HFFc6 (cell line): Measurements from ENCODE around the gene SHISA5. TPM values are rescaled to one million over a fixed set of nuclear protein-coding genes. Genes with fewer than 3 reads are reported as not detected.

Source experiments
- DNase-seq: peaks from one replicate; pipeline ENCODE4 v3.0.0-alpha.2; 2018
- H3K27ac Mint-ChIP-seq: 2 replicates; pipeline ENCODE4 v1.8.0; 2020; ENCODE audit warnings: mild to moderate bottlenecking, mixed read lengths
- H3K27me3 Mint-ChIP-seq: 2 replicates; pipeline ENCODE4 v1.8.0; 2021; ENCODE audit warnings: mild to moderate bottlenecking, moderate library complexity, mixed read lengths; ENCODE audit not compliant: insufficient read depth
- H3K36me3 Mint-ChIP-seq: 2 replicates; pipeline ENCODE4 v1.8.0; 2021; ENCODE audit warnings: low read depth, mixed read lengths
- H3K4me1 Mint-ChIP-seq: 2 replicates; pipeline ENCODE4 v1.8.0; 2020; ENCODE audit warnings: low read depth, mixed read lengths
- H3K4me3 Mint-ChIP-seq: 2 replicates; pipeline ENCODE4 v1.8.0; 2020; ENCODE audit warnings: mild to moderate bottlenecking, moderate library complexity, mixed read lengths
- H3K9me3 Mint-ChIP-seq: 2 replicates; pipeline ENCODE4 v1.8.0; 2020; ENCODE audit warnings: mild to moderate bottlenecking, mixed read lengths
- CTCF ChIP-seq: fragments of 200-600 bp; sonication (generic); IDR thresholded peaks from 2 replicates; pipeline ENCODE4 v1.5.0; 2021; ENCODE audit warnings: antibody characterized with exemption, mild to moderate bottlenecking
- total RNA-seq, 6 experiments: library from RNA; stranded (reverse); fragmentation: NEBNext Ultra II Directional; extraction: Animal tissue kit (Norgen Biotek cat#: 25700); gene quantifications; 2 replicates in 1 of 6; 3 replicates in 5 of 6; pipeline ENCODE4 v1.2.3, GENCODE V29; 2021

Gene SHISA5
- total RNA-seq, 6 experiments from 2014 or later: 266 to 286 (median 277) TPM

- Mint-ChIP-seq H3K36me3 (peaks cover 6% of the 10 kb centered on the region), H3K9me3 (no peaks in the 10 kb centered on the region), H3K27ac (no peak overlapping the region; the same call in 1 of the 2 replicates), H3K4me1 (peaks cover 59% of the 10 kb centered on the region), H3K4me3 (no peak overlapping the region), H3K27me3 (no peaks in the 10 kb centered on the region)
- no peak for TF ChIP-seq CTCF
- DNase-seq: no peak
Observed at GRCh38 chr3:48430708-48431101, 73.3 kb downstream of the SHISA5 start.

DNA sequence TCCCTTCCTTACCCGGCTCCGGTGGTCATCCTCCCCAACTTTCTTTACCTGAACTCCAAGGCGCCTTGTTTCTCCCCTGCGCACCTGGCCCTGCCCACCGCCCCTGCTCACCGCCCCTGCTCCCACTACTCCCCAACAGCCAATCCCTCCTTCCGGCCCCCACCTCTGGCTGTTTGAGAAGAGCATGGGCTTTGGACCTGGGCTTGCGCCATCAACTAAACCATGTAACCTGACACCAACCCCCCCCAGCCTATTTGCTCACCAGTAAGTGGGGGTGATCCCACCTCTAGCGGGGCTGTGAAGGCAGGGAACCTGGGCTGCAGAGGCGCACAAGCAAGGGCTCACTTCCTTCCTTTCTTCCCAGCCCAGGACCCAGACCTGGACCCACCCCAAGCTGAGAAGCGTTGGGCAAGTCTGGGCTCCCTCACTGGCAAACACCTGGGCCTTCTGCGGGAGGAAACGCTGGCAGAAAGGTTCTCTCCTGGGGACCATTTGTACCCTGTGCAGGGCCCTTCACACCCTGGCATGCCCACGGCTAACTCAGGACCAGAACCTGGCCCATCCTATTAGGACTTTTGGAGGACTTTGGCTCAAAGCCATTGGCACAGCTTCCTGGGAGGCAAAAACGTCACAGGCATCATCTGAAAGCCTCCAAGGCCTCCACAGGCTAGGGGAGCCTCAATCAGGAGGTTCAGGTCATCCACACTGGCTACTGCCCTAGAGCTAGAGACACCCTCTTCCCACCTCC is 73.8 kb downstream of the SHISA5 start, which contains the start of gene PLXNB1:
Gene PLXNB1, minus strand, starts transcription at position 127 of the 748 bp plus-strand sequence. CDS start 5,475 bp downstream, outside the sequence.
- peak within 1 kb of the TSS; percentile 80 for H3K4me3 Mint-ChIP-seq
- peaks cover 6% of the 10 kb centered on the region for H3K36me3 Mint-ChIP-seq
- no peak for TF ChIP-seq CTCF
- no peaks in the 10 kb centered on the region for H3K27me3 Mint-ChIP-seq
- H3K27ac Mint-ChIP-seq: peak within 1 kb of the TSS; percentile 67
- H3K4me1 Mint-ChIP-seq: peaks cover 59% of the 10 kb centered on the region
- DNase-seq: no peak
- H3K9me3 Mint-ChIP-seq: no peaks in the 10 kb centered on the region

- no peak for DNase-seq
- Mint-ChIP-seq H3K27ac (peak overlapping the region; percentile 67), H3K4me1 (peaks cover 61% of the 10 kb centered on the region), H3K36me3 (peaks cover 6% of the 10 kb centered on the region), H3K27me3 (no peaks in the 10 kb centered on the region), H3K9me3 (no peaks in the 10 kb centered on the region), H3K4me3 (peak overlapping the region; percentile 80)
- no peak for TF ChIP-seq CTCF
Observed at GRCh38 chr3:48429317-48429959, 74.5 kb downstream of the SHISA5 start.

GRCh38 chr3:48428572-48429316 is 75.2 kb downstream of the SHISA5 start:
- Mint-ChIP-seq H3K4me3 (peak overlapping the region; percentile 74), H3K9me3 (no peaks in the 10 kb centered on the region), H3K27me3 (no peaks in the 10 kb centered on the region), H3K27ac (no peak overlapping the region), H3K4me1 (peaks cover 54% of the 10 kb centered on the region), H3K36me3 (peaks cover 6% of the 10 kb centered on the region)
- TF ChIP-seq CTCF: no peak
- no peak for DNase-seq

GRCh38 chr3:48428088-48428571 is 75.8 kb downstream of the SHISA5 start:
- Mint-ChIP-seq H3K27me3 (no peaks in the 10 kb centered on the region), H3K9me3 (no peaks in the 10 kb centered on the region), H3K4me1 (peaks cover 48% of the 10 kb centered on the region), H3K36me3 (peaks cover 6% of the 10 kb centered on the region), H3K4me3 (peak overlapping the region; percentile 74), H3K27ac (no peak overlapping the region)
- no peak for TF ChIP-seq CTCF
- DNase-seq: no peak
